Measurements from ENCODE around the gene GRB10.

Gene GRB10

GRCh38 chr7:50782375-50783208, at the start of gene GRB10:
TSS of gene GRB10 (minus strand) at chr7:50782896. CDS start at chr7:50732322, 50,574 bp downstream.
- DNase-seq (ENCODE audit: low read depth in 2 of 2), result no peak

GRCh38 chr7:50828801-50829200, 46.1 kb upstream of the GRB10 start:
- no peak for DNase-seq (ENCODE audit: low read depth in 2 of 2)

GRCh38 chr7:50828116-50828515, 45.4 kb upstream of the GRB10 start:
- no peak for DNase-seq (ENCODE audit: low read depth in 2 of 2)

- no peak for DNase-seq (ENCODE audit: low read depth in 2 of 2)
These were observed 44.6 kb upstream of the GRB10 start for GRCh38 chr7:50827281-50827680.

GRCh38 chr7:50826371-50827172, 43.9 kb upstream of the GRB10 start:
- DNase-seq (ENCODE audit: low read depth in 2 of 2), result peak; percentile 5 to 15

GRCh38 chr7:50825465-50825864, 42.8 kb upstream of the GRB10 start:
- no peak for DNase-seq (ENCODE audit: low read depth in 2 of 2)

GRCh38 chr7:50824882-50825281, 42.2 kb upstream of the GRB10 start:
- no peak for DNase-seq (ENCODE audit: low read depth in 2 of 2)

- no peak for DNase-seq (ENCODE audit: low read depth in 2 of 2)
These were observed 40.0 kb upstream of the GRB10 start for GRCh38 chr7:50822706-50823105.

- no peak for DNase-seq (ENCODE audit: low read depth in 2 of 2)
These were observed 39.4 kb upstream of the GRB10 start for GRCh38 chr7:50822110-50822509.

GRCh38 chr7:50821457-50822008, 38.8 kb upstream of the GRB10 start:
- DNase-seq (ENCODE audit: low read depth in 2 of 2), result no peak

- DNase-seq (ENCODE audit: low read depth in 2 of 2), result no peak
These were observed 35.6 kb upstream of the GRB10 start for GRCh38 chr7:50818324-50818723.

GRCh38 chr7:50817561-50817960, 34.9 kb upstream of the GRB10 start:
- no peak for DNase-seq (ENCODE audit: low read depth in 2 of 2)

- DNase-seq (ENCODE audit: low read depth in 2 of 2), result no peak
These were observed 32.4 kb upstream of the GRB10 start for GRCh38 chr7:50815138-50815537.

- DNase-seq (ENCODE audit: low read depth in 2 of 2), result no peak
These were observed 31.5 kb upstream of the GRB10 start for GRCh38 chr7:50814166-50814565.

GRCh38 chr7:50812841-50813475, 30.3 kb upstream of the GRB10 start:
- DNase-seq (ENCODE audit: low read depth in 2 of 2), result no peak

GRCh38 chr7:50812094-50812493, 29.4 kb upstream of the GRB10 start:
- DNase-seq (ENCODE audit: low read depth in 2 of 2), result no peak

- no peak for DNase-seq (ENCODE audit: low read depth in 2 of 2)
These were observed 25.7 kb upstream of the GRB10 start for GRCh38 chr7:50808282-50808888.

GRCh38 chr7:50807026-50807730, 24.5 kb upstream of the GRB10 start:
- DNase-seq (ENCODE audit: low read depth in 2 of 2), result no peak

GRCh38 chr7:50806143-50806542, 23.4 kb upstream of the GRB10 start:
- no peak for DNase-seq (ENCODE audit: low read depth in 2 of 2)

GRCh38 chr7:50805447-50806125, 22.9 kb upstream of the GRB10 start:
- DNase-seq (ENCODE audit: low read depth in 2 of 2), result no peak
